K562 (cell line): ENCODE results near the gene TMEM158. TPM values are rescaled to one million over a fixed set of nuclear protein-coding genes. Genes with fewer than 3 reads are reported as not detected.

Experiments used
- BRCA1 ChIP-seq, 2 experiments: fragments of 450-650 bp in 1 of 2; sonication (generic) in 1 of 2; formaldehyde crosslinking in 1 of 2; IDR thresholded peaks; 2 replicates each; pipeline versions ENCODE4 v1.5.0 to v1.6.1; 2017 to 2020; ENCODE audit warnings: mild to moderate bottlenecking in 1 of 2, missing genetic modification reagents in 1 of 2
- DPF2 ChIP-seq: fragments of 450-650 bp; IDR thresholded peaks from 2 replicates; pipeline ENCODE4 v1.6.1; 2016
- EP300 ChIP-seq: IDR thresholded peaks from 2 replicates; pipeline ENCODE4 v1.6.1; 2012; ENCODE audit warnings: low read length, improper control_type of control experiment
- GABPA ChIP-seq: fragments of 200-800 bp; sonication (Bioruptor generic); conservative IDR thresholded peaks from 2 replicates; pipeline ENCODE4 v1.6.1; 2016; ENCODE audit warnings: low read depth, missing genetic modification characterization, missing compliant biosample characterization
- JUN ChIP-seq, 2 experiments: sonication (generic) in 1 of 2; formaldehyde crosslinking in 1 of 2; IDR thresholded peaks; 2 replicates each; pipeline versions ENCODE4 v1.6.1 to v1.8.0; 2012 to 2022; ENCODE audit warnings: borderline replicate concordance in 2 of 2, mild to moderate bottlenecking in 2 of 2, improper control_type of control experiment in 1 of 2, low read depth in 1 of 2, low read length in 1 of 2, missing genetic modification reagents in 1 of 2
- MTA1 ChIP-seq: fragments of 450-650 bp; IDR thresholded peaks from 2 replicates; pipeline ENCODE4 v1.6.1; 2017; ENCODE audit warnings: borderline replicate concordance
- PPARD ChIP-seq: fragments of 250-450 bp; sonication (Bioruptor Pico); IDR thresholded peaks from 2 replicates; pipeline ENCODE4 v1.8.0; 2022; ENCODE audit warnings: inconsistent platforms, mild to moderate bottlenecking, moderate library complexity
- SMARCE1 ChIP-seq: fragments of 450-650 bp; IDR thresholded peaks from 2 replicates; pipeline ENCODE4 v1.7.1; 2016; ENCODE audit warnings: mild to moderate bottlenecking
- SOX6 ChIP-seq: fragments of 450-650 bp; IDR thresholded peaks from 2 replicates; pipeline ENCODE4 v1.6.1; 2014; ENCODE audit warnings: mild to moderate bottlenecking
- ZNF23 ChIP-seq: fragments of 250-450 bp; sonication (Bioruptor Pico); IDR thresholded peaks from 2 replicates; pipeline ENCODE4 v1.4.0; 2020; ENCODE audit warnings: mild to moderate bottlenecking
- polyA plus RNA-seq, 8 experiments: library from polyadenylated mRNA; depleted of rRNA in 4 of 8; stranded (reverse) in 5 of 8; unstranded in 3 of 8; fragments of >200 nt; fragmentation: Nextera tagmentation in 2 of 8; fragmentation: Illumina TruSeq in 1 of 8; extraction: Ambion mirVana in 2 of 8; extraction: Trizol in 1 of 8; gene quantifications; 2 replicates each; pipeline versions ENCODE4 v1.2.1 to v1.2.3, GENCODE V29; 2011 to 2014; ENCODE audit warnings: inconsistent platforms in 1 of 8, missing spikeins in 1 of 8
- total RNA-seq, 7 experiments: library from RNA; depleted of rRNA in 6 of 7; stranded (reverse); fragments of >200 nt in 6 of 7; fragmentation: Illumina TruSeq in 2 of 7; extraction: Trizol in 2 of 7; gene quantifications; 2 replicates each; pipeline versions ENCODE4 v1.2.1 to v1.2.3, GENCODE V29; 2011 to 2021; ENCODE audit warnings: low replicate concordance in 1 of 7
- TF ChIP-seq, protein P1 (sequence below), 2 experiments: fragments of 450-650 bp; IDR thresholded peaks; 2 replicates each; pipeline ENCODE4 v1.6.1; 2016; ENCODE audit warnings: mild to moderate bottlenecking in 2 of 2, borderline replicate concordance in 1 of 2, low read depth in 1 of 2, moderate library complexity in 1 of 2
- TF ChIP-seq, protein P2 (sequence below): fragments of 250-450 bp; sonication (Bioruptor Pico); IDR thresholded peaks from 2 replicates; pipeline ENCODE4 v1.8.0; 2021; ENCODE audit warnings: mild to moderate bottlenecking, moderate library complexity

The TMEM158 gene
- total and polyA plus RNA-seq, 9 of the 15 experiments (the other 6 are each of a cell fraction or from before 2014, with no cell fraction given): 2.2 to 46.5 (median 8.4) TPM

DNA sequence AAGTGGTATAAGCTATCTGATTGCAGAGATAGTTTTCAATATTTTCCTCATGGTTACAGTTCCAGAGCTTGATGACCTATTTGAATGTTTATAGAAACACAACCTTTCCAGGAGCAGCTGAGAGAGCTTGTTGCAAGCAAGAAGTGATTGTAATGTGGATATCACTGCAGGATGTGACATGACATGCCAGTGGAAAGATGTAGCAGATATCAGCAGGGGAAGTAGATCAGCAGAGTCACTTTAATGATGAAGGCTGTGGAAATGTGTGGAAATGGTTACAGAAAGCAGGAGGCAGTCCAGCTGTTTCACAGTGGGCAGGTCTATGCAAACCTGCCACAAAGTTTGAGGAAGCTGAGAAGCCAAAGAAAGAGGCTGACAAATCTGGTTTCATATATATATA, 21.0 kb downstream of the TMEM158 start (continued):
- TF ChIP-seq, protein P1, sequence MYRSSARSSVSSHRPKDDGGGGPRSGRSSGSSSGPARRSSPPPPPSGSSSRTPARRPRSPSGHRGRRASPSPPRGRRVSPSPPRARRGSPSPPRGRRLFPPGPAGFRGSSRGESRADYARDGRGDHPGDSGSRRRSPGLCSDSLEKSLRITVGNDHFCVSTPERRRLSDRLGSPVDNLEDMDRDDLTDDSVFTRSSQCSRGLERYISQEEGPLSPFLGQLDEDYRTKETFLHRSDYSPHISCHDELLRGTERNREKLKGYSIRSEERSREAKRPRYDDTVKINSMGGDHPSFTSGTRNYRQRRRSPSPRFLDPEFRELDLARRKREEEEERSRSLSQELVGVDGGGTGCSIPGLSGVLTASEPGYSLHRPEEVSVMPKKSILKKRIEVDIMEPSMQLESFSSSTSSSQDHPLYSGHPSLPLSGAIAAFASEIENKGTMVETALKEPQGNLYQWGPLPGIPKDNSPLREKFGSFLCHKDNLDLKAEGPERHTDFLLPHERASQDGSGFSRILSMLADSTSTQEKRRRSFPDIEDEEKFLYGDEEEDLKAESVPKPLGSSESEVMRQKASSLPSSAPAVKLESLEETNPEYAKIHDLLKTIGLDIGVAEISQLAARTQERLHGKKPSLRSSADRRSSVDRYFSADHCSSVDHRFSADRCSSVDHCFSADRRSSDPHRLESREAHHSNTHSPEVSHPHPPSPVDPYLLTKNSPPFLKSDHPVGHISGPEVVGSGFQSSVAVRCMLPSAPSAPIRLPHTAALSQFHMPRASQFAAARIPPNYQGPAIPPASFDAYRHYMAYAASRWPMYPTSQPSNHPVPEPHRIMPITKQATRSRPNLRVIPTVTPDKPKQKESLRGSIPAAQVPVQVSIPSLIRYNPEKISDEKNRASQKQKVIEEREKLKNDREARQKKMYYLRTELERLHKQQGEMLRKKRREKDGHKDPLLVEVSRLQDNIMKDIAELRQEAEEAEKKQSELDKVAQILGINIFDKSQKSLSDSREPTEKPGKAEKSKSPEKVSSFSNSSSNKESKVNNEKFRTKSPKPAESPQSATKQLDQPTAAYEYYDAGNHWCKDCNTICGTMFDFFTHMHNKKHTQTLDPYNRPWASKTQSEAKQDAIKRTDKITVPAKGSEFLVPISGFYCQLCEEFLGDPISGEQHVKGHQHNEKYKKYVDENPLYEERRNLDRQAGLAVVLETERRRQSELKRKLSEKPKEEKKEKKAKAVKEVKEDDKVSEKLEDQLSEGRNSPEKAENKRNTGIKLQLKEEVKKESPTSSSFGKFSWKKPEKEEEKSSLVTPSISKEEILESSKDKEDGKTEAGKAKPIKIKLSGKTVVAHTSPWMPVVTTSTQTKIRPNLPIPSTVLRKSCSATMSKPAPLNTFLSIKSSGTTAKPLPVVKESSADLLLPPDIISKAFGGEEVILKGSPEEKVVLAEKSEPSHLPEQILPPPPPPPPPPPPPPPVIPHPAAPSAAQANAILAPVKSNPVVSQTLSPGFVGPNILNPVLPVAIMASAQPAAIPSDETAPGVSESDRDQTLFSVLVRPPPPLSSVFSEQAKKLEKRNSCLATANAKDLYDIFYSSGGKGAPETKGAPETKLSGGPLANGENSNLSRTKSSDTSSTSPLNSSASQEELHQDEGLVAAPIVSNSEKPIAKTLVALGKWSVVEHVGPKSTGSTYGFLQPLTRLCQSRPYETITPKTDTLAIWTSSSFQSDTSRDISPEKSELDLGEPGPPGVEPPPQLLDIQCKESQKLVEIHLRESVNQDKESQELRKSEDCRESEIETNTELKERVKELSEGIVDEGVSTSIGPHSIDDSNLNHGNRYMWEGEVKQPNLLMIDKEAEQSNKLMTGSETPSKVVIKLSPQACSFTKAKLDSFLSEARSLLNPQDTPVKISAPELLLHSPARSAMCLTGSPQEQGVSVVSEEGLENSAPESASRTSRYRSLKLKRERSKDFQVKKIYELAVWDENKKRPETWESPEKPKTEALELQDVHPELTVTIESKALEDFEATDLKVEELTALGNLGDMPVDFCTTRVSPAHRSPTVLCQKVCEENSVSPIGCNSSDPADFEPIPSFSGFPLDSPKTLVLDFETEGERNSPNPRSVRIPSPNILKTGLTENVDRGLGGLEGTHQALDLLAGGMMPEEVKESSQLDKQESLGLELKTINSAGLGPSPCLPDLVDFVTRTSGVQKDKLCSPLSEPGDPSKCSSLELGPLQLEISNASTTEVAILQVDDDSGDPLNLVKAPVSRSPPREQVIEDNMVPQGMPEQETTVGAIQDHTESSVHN (IDR thresholded peaks at IDR 0.05; ENCODE audit: borderline replicate concordance in 1 of 2, low read depth in 1 of 2): peak in 1 of 2 experiments; percentile 57; a peak in 1 of 4 replicates
- TF ChIP-seq JUN (IDR thresholded peaks at IDR 0.05; ENCODE audit: borderline replicate concordance, low read depth, low read length): 0 out of 2 replicates have a peak, but pooled peaks have one; percentile 15
- no peak for TF ChIP-seq JUN (CRISPR knock-in tag; IDR thresholded peaks at IDR 0.05; ENCODE audit: borderline replicate concordance)
- peak; percentile 23; the same call in 1 of the 2 replicates for TF ChIP-seq EP300
- peak; percentile 74; the same call in 1 of the 2 replicates for TF ChIP-seq MTA1
- TF ChIP-seq BRCA1 (IDR thresholded peaks at IDR 0.05): no peak
- TF ChIP-seq BRCA1 (CRISPR knock-in tag; IDR thresholded peaks at IDR 0.05): no peak
- TF ChIP-seq GABPA (tag): peak; percentile 69
- TF ChIP-seq, protein P2, sequence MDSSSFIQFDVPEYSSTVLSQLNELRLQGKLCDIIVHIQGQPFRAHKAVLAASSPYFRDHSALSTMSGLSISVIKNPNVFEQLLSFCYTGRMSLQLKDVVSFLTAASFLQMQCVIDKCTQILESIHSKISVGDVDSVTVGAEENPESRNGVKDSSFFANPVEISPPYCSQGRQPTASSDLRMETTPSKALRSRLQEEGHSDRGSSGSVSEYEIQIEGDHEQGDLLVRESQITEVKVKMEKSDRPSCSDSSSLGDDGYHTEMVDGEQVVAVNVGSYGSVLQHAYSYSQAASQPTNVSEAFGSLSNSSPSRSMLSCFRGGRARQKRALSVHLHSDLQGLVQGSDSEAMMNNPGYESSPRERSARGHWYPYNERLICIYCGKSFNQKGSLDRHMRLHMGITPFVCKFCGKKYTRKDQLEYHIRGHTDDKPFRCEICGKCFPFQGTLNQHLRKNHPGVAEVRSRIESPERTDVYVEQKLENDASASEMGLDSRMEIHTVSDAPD (CRISPR knock-in tag): no peak
- peak; percentile 10; the same call in 1 of the 2 replicates for TF ChIP-seq SOX6
- peak; percentile 37; the same call in 1 of the 2 replicates for TF ChIP-seq DPF2
- TF ChIP-seq PPARD (CRISPR knock-in tag): no peak
- no peak for TF ChIP-seq ZNF23 (CRISPR knock-in tag)
- peak; percentile 49; the same call in 1 of the 2 replicates for TF ChIP-seq SMARCE1
